Hepatic stellate cell (primary cell): Measurements from ENCODE around the gene OR51F1.
"Not testable (repeated sequence)": the region's sequence is repeated elsewhere in the genome, so short reads cannot be mapped to it uniquely, and the experiment has no call there.

Source experiments
- DNase-seq: peaks from one replicate; pipeline ENCODE4 v3.0.0; 2011; ENCODE audit warnings: low spot score

Gene OR51F1

GRCh38 chr11:4769838-4770237 is at the start of gene OR51F1:
OR51F1 (minus strand) TSS chr11:4769938; CDS start chr11:4769938, 0 bp downstream.
- no peak for DNase-seq

GRCh38 chr11:4809246-4809645 is 39.5 kb upstream of the OR51F1 start:
- no peak for DNase-seq

GRCh38 chr11:4808476-4808875 is 38.7 kb upstream of the OR51F1 start:
- no peak for DNase-seq

- DNase-seq: no peak
Measured at GRCh38 chr11:4804280-4804679, 34.5 kb upstream of the OR51F1 start, which contains the start of gene OR52R1. OR52R1 (minus strand) TSS chr11:4804380; CDS start chr11:4804380, 0 bp downstream.

DNA sequence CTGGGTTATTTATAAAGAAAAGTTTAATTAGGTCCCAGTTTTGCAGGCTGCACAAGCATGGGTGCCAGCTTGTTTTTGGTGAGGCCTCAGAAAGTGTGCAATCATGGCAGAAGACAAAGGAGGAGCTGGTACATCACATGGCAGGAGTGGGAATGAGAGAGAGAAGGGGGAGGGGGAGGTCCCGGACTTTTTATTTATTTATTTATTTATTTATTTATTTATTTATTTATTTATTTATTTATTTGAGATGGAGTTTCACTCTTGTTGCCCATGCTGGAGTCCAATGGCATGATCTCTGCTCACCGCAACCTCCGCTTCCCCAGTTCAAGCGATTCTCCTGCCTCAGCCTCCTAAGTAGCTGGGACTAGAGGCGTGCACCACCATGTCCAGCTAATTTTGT is 31.6 kb upstream of the OR51F1 start:
- DNase-seq: not testable (repeated sequence)

DNA sequence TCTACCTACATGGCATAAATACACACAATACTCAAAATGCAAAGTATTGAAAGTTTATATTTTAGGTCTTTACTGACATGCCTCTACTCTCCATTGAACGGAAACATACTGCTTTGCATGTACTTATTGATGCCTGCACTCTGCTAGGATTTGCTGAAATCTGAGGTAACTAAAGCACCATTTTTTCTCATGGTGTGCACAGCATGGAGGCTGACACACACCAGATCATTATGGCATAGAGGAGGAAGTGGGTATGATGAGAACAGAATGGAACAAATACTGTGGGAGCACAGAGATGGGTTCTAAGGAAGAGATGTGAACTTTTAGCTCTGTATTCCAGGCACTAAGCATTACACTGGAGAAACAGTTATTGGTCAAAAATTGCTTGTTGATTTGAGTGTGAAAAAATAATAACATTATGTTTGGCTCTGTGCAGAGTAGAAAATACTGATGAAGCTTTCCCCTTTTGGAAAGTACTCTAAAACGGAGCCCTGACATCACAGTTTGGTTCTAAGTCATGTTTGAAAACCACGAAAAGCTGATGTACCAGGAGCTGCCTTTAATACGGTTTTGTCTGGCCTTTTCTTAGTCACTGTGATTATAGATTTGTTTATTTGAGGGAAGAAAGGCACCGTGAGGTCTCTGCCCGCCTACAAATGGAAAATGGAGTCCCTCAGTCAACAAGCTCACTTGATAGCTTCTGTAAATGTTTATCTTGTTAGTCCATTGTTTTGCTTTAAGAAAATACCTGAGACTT is 28.9 kb upstream of the OR51F1 start:
- DNase-seq: no peak

DNA sequence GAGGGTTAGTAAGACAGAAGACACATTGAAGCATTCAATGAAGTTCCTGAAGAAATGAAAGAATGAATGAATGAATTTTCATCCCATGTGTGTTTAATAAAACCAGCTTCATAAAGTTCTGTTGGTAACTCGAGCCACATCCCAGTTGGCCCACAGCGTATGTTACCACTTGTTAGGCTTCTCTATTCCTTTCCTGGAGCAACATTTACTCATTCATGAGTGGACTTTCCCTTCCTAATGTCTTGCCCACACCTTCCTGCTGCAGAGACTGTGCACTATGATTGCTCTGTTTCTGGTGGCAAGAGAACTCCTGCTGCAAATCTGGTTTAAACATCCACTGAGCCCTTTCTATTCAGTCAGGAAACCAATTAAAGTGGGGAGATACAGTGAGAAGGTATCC is 27.5 kb upstream of the OR51F1 start:
- DNase-seq: no peak

DNA sequence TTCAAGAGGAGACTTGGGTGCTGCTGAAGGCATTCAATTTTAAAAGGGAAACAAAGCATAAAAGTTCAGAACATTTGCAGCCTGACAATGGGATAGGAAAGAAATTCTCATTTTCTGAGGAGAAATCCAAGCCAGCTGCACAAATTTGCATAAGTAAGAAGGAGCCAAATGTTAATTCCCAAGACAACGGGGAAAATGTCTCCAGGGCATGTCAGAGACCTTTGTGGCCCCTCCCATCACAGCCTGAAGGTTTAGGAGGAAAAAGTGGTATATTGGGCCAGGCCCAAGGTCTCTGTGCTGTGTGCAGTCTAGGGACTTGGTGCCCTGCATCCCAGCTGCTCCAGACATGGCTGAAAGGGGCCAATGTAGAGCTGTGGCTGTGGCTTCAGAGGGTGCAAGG is 12.7 kb upstream of the OR51F1 start:
- DNase-seq: no peak

DNA sequence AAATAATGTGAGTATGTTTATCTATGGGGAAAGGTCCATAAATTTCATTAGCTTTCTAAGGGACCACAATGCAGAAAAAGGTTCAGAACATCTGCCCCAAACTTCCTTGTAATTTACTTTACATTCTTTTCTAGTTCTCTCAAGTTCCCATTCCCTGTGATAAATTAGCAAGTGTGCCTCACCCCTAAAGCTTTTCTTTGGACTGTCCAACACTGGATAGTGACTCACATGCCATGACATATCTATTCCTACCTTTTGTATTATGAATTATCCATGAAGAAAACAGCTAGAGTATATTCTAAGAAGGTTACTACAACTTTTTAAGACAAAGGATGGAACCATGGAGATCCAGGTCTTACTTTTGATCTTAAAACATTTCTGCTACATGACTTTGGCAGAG is 1.6 kb downstream of the OR51F1 start:
- no peak for DNase-seq

- DNase-seq: no peak
Measured at GRCh38 chr11:4766420-4767043, 3.2 kb downstream of the OR51F1 start.

DNA sequence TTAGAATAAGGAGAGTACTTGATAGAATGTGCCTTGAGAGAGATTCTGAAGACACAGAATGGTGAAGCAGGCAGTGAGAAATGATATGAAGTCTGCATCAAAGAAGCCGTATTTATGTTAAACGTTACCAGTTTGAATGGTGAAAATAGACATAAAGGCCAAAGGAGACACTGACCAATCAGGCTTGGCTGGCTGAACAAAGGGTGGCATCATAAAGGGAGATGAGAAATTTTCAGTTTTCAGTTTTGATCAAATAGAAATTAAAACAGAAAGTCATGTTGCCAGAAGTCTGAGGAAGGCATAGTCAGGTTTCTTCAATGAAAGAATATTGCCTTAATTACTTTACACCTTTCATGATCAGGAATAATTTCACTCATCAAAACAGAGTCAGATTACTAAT is 6.6 kb downstream of the OR51F1 start:
- DNase-seq: no peak

DNA sequence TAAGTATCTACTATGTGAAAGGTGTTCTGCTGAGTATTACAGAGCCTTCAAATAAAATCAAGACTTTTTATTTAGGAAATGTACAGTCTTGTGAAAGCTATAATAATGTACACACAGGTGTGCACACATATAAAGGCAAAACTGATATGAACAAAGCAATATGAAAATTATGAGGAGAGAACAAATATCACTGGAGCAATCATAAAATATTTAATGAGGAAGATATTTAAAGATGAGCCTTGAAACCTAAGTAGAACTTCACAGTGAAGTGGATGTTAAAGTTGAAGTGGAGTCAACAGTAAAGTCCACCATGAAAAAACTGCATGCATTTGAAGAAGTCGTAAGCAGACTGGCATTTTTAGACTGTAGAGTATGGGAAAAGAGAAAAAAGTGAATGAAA is 18.5 kb downstream of the OR51F1 start:
- no peak for DNase-seq

DNA sequence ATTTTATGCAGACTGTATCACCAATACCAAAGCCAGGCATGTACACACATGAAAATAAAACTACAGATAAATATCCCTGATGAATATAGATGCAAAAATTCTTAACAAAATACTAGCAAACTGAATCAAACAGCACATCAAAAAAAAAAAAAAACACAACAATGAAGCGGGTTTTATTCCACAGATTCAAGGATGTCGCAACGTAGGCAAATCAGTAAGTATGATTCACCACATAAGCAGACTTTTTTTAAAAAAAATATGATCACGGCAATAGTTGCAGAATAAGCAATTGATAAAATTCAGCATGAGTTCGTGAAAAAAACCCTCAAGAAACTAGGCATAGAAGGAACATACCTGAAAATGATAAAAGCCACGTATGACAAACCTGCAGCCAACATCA is 21.3 kb downstream of the OR51F1 start:
- DNase-seq: no peak

DNA sequence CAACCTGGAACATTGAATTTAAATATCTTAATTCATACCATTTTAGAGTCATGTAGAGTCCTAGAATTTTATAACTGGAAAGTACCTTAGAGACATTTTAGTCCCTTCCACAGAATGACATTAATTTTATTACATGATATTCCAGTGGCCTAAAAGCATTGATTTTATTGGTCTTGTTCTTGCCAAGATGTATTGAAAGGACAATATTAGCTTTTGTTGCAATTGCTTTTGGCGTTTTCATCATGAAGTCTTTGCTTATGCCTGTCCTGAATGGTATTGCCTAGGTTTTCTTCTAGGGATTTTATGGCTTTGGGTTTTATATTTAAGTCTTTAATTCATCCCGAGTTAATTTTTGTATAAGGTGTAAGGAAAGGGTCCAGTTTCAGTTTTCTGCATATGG is 29.0 kb downstream of the OR51F1 start:
- DNase-seq: no peak

DNA sequence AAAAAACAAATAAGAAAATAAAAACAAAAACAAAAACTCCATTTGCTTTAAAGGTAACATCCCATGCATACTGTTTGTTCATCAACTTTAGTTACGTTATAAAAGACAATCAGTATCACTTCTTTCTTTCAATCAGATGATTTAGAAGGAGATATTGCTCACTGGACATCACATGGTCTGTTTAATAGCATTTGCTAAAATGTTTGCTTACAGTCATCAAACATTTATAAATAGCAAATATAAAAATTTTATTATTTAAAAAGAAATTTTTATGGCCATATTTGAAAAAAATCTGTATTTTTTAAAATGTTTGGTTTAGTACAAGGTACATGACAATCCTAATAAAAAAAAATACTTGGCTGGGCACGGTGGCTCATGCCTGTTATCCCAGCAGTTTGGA is 42.6 kb downstream of the OR51F1 start:
- DNase-seq: no peak

DNA sequence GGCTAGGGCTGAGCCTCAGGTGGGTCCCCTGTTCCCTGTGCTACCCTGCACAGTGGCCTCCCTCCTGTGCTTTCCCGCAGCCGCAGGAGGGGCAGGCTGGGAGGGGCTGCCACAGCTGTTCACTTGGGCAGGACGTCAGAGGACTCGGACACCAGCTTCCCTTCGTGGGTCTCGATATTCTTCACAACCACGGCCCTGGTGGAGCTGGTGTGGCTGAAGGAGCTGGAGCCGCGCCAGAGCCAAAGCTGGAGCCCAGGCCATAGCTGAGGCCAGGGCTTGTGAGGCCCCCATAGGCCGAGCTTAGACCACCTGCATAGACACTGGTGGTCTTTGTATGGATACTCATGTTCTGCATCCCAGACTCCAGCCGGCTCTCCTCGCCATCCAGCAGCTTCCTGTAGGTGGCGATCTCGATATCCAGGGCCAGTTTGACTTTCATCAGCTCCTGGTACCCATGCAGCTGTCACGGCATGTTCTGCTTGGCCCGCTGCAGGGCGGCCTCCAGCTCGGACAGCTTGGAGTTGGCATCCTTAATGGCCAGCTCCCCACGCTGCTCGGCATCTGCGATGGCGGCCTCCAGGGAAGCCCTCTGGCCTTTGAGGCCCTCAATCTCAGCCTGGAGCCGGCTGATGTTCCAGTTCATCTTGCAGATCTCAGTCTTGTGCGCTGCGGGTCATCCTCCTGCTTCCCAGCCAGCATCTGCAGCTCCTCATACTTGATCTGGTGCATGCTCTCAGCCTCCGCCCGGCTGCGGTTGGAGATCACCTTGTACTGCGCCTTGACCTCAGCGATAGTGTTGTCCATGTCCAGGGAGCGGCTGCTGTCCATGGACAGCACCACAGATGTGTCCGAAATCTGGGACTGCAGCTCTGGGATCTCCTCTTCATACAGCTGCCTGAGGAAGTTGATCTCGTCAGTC is 46.9 kb downstream of the OR51F1 start:
- not testable (repeated sequence) for DNase-seq
